ACC112 (cell line): ENCODE data around the gene BTBD6.

Source experiments
- H2AFZ ChIP-seq: fragments of 200-600 bp; sonication (generic); one replicate; pipeline ENCODE4 v1.6.0; 2017; ENCODE audit warnings: antibody characterized with exemption, low read length; ENCODE audit not compliant: unreplicated experiment
- H3K27ac ChIP-seq: fragments of 200-600 bp; sonication (generic); 2 replicates; pipeline ENCODE4 v1.5.1; 2014; ENCODE audit warnings: low read depth, mild to moderate bottlenecking, antibody characterized with exemption, low read length, moderate library complexity
- H3K27me3 ChIP-seq: fragments of 200-600 bp; sonication (generic); 2 replicates; pipeline ENCODE4 v1.6.1; 2014; ENCODE audit warnings: mild to moderate bottlenecking, antibody characterized with exemption, low read length, moderate library complexity, mixed read lengths; ENCODE audit not compliant: insufficient read depth
- H3K36me3 ChIP-seq: fragments of 200-600 bp; sonication (generic); 2 replicates; pipeline ENCODE4 v1.6.1; 2016; ENCODE audit warnings: mild to moderate bottlenecking, antibody characterized with exemption, low read length, moderate library complexity, mixed read lengths; ENCODE audit not compliant: insufficient read depth
- H3K4me1 ChIP-seq: fragments of 200-600 bp; sonication (generic); one replicate; pipeline ENCODE4 v1.6.1; 2016; ENCODE audit warnings: low read length, mixed read lengths; ENCODE audit not compliant: insufficient read depth, unreplicated experiment, control insufficient read depth
- H3K4me3 ChIP-seq: fragments of 200-600 bp; sonication (generic); 2 replicates; pipeline ENCODE4 v1.5.1; 2014; ENCODE audit warnings: mild to moderate bottlenecking, low read depth, low read length
- H3K79me2 ChIP-seq: fragments of 200-600 bp; sonication (generic); one replicate; pipeline ENCODE4 v1.6.0; 2016; ENCODE audit warnings: low read length; ENCODE audit not compliant: control insufficient read depth, unreplicated experiment, insufficient read depth

BTBD6 gene

DNA sequence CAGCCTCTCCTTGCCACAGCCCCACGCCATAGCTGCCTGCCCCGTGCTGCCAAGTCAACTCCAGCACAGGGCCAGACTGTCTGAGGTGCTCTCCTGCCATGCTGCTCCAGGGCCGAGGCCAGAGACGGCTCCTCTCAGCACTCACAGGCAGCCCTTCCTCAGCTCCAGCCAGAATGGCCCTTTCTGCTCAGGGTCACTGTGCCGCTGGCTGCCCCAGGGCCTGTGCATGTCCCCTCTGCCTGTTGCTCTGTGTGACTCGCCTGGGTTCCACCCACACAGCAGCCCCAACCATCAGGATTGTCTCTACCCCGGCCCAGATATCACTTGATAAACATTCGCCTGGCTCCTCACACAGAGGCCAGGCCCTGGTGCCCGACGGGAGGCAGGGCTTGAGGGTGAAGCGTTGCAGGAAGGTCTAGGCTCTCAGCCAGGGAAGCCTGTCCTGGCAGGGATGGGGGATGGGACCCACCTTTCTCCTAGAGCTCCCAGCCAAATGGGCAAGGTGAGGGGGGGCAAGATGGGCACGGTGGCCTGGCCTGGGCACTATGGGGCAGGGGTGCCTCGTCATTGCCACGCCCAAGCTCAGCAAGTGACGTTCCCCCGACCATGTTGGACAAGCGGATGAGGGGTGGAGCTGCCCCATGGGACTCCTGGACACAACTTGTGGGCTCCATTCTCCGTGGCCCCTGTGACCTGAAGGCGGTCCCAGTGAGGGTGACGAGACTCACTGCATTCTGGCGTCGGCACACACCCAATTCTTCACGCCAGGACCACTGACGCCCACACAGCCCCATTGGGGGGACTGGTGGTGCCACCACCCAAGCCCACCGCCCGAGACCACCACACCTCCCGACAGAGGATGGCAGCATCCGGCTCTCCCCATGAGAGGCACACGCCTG lies 27.4 kb upstream of the BTBD6 start:
- Histone ChIP-seq H3K79me2 (no peaks in the 10 kb centered on the region), H3K36me3 (peaks cover 3% of the 10 kb centered on the region; the same call in 1 of the 2 replicates), H3K27me3 (no peaks in the 10 kb centered on the region), H2AFZ (no peak overlapping the region), H3K4me3 (no peak overlapping the region), H3K4me1 (no peaks in the 10 kb centered on the region), H3K27ac (no peak overlapping the region)

DNA sequence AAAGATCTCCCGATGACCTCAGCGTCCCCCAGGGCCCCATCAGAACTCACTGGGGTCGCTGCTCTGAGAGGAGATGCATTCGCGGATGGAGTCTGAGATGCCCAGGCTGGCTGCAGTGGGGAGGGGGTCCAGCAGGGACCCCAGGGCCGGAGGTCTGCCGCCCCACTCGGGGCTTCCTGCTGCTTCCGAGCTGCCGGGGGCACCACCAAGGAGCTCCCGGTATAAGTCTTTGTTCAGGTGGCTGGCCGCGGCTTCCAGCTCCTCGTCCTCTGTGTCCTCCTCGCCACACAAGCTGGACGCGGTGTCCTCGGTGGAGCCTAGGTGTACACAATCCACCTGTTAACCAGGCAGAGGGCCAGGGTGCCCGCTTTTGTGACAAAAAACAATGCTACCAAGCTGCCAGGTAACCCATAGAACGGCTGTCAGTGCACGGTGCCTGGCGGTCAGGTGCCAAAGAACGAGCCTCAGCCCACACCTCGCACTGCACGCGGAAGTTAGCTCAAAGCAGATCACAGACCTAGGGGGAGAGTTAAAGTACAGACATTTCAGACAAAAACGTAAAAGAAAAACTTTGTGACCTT lies 26.6 kb upstream of the BTBD6 start:
- no peaks in the 10 kb centered on the region for H3K4me1 ChIP-seq
- no peaks in the 10 kb centered on the region for H3K79me2 ChIP-seq
- no peak overlapping the region for H3K4me3 ChIP-seq
- no peak overlapping the region for H3K27ac ChIP-seq
- peaks cover 3% of the 10 kb centered on the region; the same call in 1 of the 2 replicates for H3K36me3 ChIP-seq
- H2AFZ ChIP-seq = no peak overlapping the region
- no peaks in the 10 kb centered on the region for H3K27me3 ChIP-seq

DNA sequence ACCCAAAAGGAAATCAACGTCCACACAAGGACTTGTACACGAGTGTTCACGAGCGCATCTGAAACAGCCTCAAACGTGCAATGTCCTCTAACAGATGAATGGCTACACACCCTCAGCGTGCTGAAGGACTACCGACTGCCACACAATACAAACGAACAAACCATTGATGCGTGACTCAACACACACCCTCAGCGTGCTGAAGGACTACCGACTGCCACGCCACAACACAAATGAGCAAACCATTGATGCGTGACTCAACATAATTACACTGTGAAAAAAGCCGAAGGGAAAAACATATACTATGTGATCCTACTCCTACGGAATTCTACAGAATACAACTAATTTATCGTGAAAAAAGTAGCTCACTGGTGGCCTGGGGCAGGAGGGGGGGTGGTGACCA lies 25.1 kb upstream of the BTBD6 start:
- no peak overlapping the region for H3K27ac ChIP-seq

DNA sequence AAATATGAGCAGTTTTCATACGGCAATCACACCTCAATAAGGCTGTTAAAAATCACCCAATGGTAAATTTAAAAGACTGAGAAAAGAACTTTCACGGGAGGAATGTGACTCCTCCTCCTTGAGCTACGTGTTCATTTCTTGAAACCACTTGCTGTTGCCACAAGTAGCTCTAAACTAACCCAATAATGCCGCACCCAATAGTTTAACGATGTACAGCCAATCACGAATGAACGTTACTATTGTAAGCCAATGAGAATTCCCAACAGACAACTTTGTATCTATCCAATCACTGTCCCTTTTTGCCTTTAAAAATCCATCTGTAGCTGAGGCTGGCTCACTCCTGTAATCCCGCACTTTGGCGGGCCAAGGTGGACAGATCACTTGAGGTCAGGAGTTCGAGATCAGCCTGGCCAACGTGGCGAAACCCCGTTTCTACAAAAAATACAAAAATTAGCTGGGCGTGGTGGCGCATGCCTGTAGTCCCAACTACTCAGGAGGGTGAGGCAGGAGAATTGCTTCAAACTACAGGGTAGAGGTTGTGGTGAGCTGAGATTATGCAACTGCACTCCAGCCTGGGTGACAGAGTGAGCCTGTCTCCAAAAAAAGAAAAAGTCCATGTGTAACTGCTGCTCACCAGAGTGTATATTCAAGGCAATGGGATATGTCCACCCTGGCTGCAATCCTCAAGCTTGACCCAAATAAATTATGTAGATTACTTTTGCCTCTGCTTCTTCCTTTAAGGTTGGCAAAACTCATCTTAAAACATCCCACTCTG lies 24.4 kb upstream of the BTBD6 start:
- H2AFZ ChIP-seq = no peak overlapping the region
- no peaks in the 10 kb centered on the region for H3K4me1 ChIP-seq
- peaks cover 3% of the 10 kb centered on the region; the same call in 1 of the 2 replicates for H3K36me3 ChIP-seq
- no peak overlapping the region for H3K4me3 ChIP-seq
- H3K27me3 ChIP-seq = no peaks in the 10 kb centered on the region
- H3K27ac ChIP-seq = no peak overlapping the region
- no peaks in the 10 kb centered on the region for H3K79me2 ChIP-seq

More for the DNA sequence above, 25.1 kb upstream of the BTBD6 start:
- no peak overlapping the region for H2AFZ ChIP-seq
- H3K27me3 ChIP-seq = no peaks in the 10 kb centered on the region
- no peaks in the 10 kb centered on the region for H3K79me2 ChIP-seq
- H3K4me3 ChIP-seq = no peak overlapping the region
- H3K36me3 ChIP-seq = peaks cover 3% of the 10 kb centered on the region; the same call in 1 of the 2 replicates
- H3K4me1 ChIP-seq = no peaks in the 10 kb centered on the region

DNA sequence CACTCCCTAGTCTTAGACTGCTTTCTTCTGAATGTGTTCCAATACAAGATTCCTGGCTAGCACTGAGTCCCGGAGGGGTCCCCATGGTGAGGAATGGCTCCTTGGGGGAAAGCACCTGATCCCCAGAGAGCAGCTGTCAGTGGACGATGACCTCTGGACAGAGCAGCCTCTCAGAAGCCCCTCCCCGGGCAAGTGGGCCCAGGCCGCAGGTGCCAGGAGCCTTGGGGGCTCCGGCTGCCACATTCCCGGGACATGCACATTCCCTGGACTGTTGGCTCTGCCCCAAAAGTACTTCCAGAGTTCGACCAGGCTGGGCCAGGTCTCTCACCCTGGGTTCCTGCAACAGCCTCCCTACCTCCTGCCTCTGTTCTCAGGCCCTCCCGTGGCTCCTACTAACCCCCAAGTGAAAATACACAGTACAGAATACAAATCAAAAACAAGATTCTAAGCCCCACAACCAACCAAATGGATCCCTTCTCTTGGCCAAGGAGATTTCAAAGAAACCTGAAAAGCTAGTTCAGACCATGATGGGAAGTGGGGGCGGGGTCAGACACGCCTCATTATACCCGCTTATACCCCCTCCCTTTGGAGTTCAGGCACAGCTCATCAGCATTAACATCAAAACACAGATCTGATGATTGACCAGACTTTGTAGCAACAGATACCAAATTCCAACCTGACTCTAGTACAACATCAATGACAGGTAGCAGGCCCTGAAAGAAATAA lies 23.3 kb upstream of the BTBD6 start:
- no peak overlapping the region for H2AFZ ChIP-seq
- no peaks in the 10 kb centered on the region for H3K79me2 ChIP-seq
- H3K27ac ChIP-seq = no peak overlapping the region
- H3K36me3 ChIP-seq = peaks cover 3% of the 10 kb centered on the region; the same call in 1 of the 2 replicates
- H3K4me3 ChIP-seq = no peak overlapping the region
- no peaks in the 10 kb centered on the region for H3K27me3 ChIP-seq
- no peaks in the 10 kb centered on the region for H3K4me1 ChIP-seq

DNA sequence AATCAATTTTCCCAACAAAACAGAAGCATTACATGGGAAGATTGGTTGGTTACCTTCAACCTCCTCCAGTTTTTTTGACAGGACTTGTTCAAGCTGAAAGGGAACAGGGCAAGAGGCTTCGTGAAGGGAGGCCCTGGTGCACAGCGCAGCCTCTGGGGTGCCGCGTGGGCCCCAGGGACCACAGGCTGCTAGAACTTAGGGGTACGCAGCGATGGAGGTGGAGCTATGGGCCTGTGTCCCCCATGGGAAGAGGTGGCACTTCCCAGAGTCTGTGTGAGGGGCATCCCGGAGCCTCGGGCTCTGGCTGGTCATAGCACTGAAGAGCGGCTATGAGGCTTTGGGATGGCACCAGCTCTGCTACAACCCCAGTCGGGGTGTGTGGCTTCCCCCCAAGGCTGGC lies 22.1 kb upstream of the BTBD6 start:
- Histone ChIP-seq H3K27ac (no peak overlapping the region), H3K4me3 (no peak overlapping the region), H3K36me3 (peaks cover 3% of the 10 kb centered on the region; the same call in 1 of the 2 replicates), H3K4me1 (no peaks in the 10 kb centered on the region), H3K79me2 (no peaks in the 10 kb centered on the region), H2AFZ (no peak overlapping the region), H3K27me3 (no peaks in the 10 kb centered on the region)

DNA sequence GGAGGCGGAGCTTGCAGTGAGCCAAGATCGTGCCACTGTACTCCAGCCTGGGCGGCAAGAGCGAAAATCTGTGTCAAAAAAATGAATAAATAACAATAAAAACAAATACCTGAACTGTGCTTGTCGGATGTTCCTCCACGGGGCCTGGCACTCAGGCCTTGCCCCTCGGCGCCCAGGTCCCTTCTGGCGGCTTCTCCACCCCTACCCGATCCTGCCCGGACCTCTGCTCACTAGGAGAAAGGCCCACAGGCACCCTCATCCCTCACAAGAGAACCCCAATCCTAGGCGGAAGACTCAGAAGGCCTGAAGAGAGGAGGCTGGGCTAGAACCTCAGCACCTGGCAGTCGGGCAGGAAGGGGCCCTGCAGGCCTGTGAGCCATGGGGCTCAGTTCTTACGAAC lies 21.0 kb upstream of the BTBD6 start:
- Histone ChIP-seq H2AFZ (no peak overlapping the region), H3K27me3 (no peaks in the 10 kb centered on the region), H3K36me3 (peaks cover 3% of the 10 kb centered on the region; the same call in 1 of the 2 replicates)

DNA sequence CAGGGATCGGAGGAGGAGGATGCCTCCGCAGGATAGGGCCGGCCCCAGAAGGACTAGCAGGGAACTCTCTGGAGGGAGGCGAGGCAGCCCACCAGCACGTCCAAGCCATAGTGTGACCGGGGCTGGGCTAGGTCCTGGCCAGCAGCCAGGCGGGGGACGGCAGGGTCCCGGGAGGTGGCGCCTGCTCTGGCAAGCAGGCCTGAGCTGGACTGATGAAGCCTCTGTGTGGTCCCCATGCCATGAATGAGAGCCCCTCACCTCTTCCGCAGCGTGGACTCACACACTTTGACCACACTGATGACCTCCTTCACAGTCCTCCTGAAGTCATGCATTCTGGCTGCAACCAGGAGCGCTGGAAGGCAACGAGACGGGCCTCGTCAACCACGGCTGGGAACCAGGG lies 19.8 kb upstream of the BTBD6 start:
- no peak overlapping the region for H3K27ac ChIP-seq
- no peak overlapping the region for H2AFZ ChIP-seq
- H3K36me3 ChIP-seq = peaks cover 3% of the 10 kb centered on the region; the same call in 1 of the 2 replicates
- H3K4me3 ChIP-seq = no peak overlapping the region
- H3K27me3 ChIP-seq = no peaks in the 10 kb centered on the region
- no peaks in the 10 kb centered on the region for H3K4me1 ChIP-seq
- no peaks in the 10 kb centered on the region for H3K79me2 ChIP-seq

More for the DNA sequence above, 21.0 kb upstream of the BTBD6 start:
- Histone ChIP-seq H3K27ac (no peak overlapping the region), H3K4me3 (no peak overlapping the region), H3K4me1 (no peaks in the 10 kb centered on the region), H3K79me2 (no peaks in the 10 kb centered on the region)

DNA sequence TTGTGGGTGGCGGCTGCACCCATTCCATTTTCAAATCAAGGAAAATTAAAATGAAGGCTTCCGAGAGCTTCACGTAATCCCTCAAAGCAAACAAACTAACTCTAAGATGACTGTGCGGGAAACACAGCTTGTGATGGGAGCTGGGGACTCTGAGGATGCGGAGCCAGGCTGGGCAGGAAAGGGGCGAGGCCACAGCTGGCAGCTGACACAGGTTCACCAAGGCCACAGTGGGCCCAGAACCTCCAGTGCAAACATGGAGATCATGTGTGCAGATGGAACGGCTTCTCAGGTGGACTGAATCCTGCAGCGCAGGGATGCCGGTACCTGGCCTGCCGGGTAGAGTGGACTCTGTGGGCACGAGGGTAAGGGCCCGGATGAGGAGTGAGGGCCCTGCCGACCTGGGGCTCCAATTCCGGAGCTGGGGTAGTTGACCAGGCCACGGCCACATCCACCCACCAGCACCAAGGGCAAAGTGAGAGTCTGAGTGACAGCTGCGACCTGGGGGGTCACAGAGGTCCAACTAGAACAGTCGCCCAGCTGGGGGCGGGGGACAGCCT lies 19.2 kb upstream of the BTBD6 start:
- Histone ChIP-seq H3K36me3 (no peaks in the 10 kb centered on the region), H2AFZ (no peak overlapping the region), H3K4me3 (no peak overlapping the region), H3K4me1 (no peaks in the 10 kb centered on the region), H3K27me3 (no peaks in the 10 kb centered on the region), H3K27ac (no peak overlapping the region), H3K79me2 (no peaks in the 10 kb centered on the region)
